ENCODE data around the gene ANKUB1.
"Not testable (repeated sequence)": the region's sequence is repeated elsewhere in the genome, so short reads cannot be mapped to it uniquely, and the experiment has no call there.

ANKUB1 gene, protein sequence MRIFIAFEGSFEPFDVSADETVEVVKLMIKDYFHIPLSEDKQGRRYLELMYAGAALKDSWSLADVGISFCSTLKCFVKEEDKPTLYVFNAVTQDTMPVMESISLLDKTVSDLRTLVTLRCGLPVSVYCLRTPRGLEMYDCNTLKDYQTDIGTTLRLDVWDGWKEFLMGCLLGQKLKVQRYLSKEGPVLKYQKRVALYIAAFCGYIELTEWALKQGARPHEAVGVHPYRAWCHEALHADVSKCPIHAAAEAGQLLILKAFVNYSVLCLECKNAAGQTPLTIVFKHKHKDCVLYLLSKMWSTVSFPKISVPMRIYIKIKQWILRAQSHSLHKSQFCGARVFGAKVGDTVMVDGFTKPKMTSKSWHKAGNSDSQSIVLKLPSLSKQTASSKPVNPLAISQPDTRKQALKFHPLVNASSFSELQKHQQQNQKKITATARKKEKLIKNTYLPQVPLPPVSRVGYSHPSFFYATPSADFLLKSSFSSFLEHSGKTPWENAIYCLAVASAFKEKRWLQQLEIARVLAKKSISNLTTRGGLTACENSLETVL

DNA sequence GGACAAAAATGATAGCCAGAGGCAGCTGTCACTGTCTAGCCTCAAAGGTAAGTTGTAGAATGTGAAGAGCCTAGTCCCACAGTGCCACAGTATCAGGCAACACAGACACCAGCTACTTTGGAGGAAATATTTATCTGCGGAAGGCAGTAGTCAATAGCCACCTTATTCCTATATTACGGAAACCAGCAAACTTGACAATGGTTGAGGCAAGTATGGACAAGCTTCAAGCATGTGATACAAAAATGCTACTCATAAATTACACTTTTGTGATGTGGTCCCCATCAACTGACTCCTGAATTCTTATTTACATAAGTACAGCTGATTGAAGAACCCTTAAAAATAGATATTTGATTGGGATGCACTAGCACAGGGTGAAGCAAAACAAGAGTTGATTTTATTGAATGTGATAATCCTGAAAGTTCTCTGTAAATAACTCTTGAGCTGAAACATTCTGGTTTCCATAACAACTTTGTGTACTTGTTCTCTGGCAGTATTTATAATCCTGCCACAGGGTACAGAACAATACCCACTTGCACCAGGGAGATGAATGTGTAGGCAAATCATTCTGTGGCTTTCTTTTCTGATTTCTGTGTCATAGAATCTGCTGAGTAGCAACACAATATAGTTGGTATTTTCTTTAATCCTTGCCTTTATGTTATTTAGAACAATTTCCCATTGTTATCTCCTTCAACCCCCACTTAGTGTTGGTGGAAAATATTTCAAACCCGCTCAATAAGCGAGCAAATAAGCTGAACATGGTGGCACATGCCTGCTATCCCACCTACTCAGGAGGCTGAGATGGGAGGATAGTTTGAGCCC, at the start of gene ANKUB1:
TSS of gene ANKUB1 (minus strand) at position 103 of the 819 bp plus-strand sequence. CDS start 188 bp downstream, outside the sequence.
- H3K4me3 ChIP-seq (replicated peaks in 1 of 2; ENCODE audit: low read depth in 2 of 2, low read length in 2 of 2): no peak within 1 kb of the TSS
- DNase-seq (ENCODE audit: low read depth in 2 of 2): no peak
- TF ChIP-seq, protein P1, sequence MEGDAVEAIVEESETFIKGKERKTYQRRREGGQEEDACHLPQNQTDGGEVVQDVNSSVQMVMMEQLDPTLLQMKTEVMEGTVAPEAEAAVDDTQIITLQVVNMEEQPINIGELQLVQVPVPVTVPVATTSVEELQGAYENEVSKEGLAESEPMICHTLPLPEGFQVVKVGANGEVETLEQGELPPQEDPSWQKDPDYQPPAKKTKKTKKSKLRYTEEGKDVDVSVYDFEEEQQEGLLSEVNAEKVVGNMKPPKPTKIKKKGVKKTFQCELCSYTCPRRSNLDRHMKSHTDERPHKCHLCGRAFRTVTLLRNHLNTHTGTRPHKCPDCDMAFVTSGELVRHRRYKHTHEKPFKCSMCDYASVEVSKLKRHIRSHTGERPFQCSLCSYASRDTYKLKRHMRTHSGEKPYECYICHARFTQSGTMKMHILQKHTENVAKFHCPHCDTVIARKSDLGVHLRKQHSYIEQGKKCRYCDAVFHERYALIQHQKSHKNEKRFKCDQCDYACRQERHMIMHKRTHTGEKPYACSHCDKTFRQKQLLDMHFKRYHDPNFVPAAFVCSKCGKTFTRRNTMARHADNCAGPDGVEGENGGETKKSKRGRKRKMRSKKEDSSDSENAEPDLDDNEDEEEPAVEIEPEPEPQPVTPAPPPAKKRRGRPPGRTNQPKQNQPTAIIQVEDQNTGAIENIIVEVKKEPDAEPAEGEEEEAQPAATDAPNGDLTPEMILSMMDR (IDR thresholded peaks at IDR 0.05; ENCODE audit: low read depth, low read length): no peak

DNA sequence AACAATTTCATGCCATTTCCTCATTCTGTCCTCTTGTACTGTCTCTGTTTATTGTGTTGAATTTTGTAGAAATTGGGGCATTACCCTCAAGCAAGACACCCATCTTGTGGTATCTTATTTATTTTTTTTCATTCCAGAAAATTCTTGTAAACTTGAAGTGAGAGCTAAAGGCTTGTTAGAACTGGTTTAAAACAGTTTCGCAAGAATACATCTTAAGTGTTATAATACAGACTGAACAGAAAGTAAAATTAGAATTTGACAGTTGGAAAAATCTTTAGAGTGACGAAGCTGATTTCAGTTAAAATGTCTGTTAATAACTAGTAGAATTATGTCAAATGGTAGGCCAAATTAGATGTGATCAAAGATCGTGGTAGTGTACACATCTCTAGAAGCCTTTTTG, 47.5 kb upstream of the ANKUB1 start:
- TF ChIP-seq, protein P1 (IDR thresholded peaks at IDR 0.05; ENCODE audit: low read depth, low read length): no peak
- DNase-seq (ENCODE audit: low read depth in 2 of 2): no peak
- H3K4me3 ChIP-seq (replicated peaks in 1 of 2; ENCODE audit: low read depth in 2 of 2, low read length in 2 of 2): no peak overlapping the region

DNA sequence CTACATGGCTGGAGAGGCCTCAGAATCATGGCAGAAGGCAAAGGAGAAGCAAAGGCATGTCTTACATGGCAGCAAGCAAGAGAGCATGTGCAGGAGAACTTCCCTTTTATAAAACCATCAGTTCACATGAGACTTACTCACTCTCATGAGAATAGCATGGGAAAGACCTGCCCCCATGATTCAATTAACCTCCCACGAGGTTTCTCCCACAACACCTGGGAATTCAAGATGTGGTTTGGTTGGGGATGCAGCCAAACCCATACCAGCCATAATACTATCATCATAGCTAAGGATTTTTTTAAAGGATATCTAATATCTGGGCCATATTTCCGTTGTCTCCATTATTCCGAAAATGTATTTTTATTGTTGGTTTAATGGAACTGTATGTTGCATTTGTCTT, 47.1 kb upstream of the ANKUB1 start:
- DNase-seq (ENCODE audit: low read depth in 2 of 2): peak in 1 of 2 donors; percentile 34
- H3K4me3 ChIP-seq (replicated peaks in 1 of 2; ENCODE audit: low read depth in 2 of 2, low read length in 2 of 2): not testable (repeated sequence)

DNA sequence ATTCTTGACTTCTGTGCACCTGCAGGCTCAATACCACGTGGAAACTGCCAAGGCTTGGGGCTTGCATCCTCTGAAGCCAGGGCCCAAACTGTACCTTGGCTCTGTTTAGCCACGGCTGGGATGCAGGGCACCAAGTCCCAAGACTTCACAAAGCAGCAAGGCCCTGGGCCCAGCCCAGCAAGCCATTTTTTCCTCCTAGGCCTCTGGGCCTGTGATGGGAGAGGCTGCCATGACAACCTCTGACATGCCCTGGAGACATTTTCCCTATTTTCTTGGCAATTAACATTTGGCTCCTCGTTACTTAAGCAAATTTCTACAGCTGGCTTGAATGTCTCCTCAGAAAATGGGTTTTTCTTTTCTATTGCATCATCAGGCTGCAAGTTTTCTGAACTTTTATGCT, 46.1 kb upstream of the ANKUB1 start:
- not testable (repeated sequence) for DNase-seq (ENCODE audit: low read depth in 2 of 2); H3K4me3 ChIP-seq (replicated peaks in 1 of 2; ENCODE audit: low read depth in 2 of 2, low read length in 2 of 2)

DNA sequence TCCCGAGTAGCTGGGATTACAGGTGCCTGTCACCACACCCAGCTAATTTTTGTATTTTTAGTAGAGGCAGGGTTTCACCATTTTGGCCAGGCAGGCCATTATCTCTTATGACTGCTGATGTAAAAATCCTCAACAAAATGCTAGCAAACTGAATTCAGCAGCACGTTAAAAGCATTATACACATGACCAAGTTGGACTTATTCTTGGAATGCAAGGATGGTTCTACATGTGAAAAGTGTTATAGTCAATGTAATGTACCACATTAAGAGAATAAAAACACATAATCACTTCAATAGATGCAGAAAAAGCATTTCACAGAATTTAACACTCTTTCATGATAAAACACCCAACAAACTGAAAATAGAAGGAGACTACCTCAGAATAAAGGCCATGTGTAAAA, 40.9 kb upstream of the ANKUB1 start:
- H3K4me3 ChIP-seq (replicated peaks in 1 of 2; ENCODE audit: low read depth in 2 of 2, low read length in 2 of 2): no peak overlapping the region
- TF ChIP-seq, protein P1 (IDR thresholded peaks at IDR 0.05; ENCODE audit: low read depth, low read length): no peak
- DNase-seq (ENCODE audit: low read depth in 2 of 2): no peak

DNA sequence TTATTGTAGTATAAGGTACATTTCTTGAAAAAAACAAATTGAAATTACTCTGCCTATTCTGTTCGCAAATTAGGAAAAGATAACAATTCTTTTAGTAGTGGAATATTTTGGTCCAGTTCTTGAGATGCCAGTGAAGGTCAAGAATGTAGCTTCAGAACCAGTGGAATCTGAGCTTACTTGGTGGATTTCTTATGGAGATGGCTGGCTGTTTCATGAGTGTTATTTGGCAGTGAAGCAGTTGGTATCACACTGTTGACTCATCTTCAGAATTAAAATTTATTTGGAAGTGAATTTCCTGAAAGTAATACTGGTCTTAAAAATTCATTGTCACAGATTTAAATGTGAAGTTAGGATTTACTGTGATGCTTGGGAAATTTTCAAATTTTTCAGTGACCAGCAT, 39.7 kb upstream of the ANKUB1 start:
- no peak overlapping the region for H3K4me3 ChIP-seq (replicated peaks in 1 of 2; ENCODE audit: low read depth in 2 of 2, low read length in 2 of 2)
- TF ChIP-seq, protein P1 (IDR thresholded peaks at IDR 0.05; ENCODE audit: low read depth, low read length): no peak
- peak; percentile 10 to 24 for DNase-seq (ENCODE audit: low read depth in 2 of 2)

DNA sequence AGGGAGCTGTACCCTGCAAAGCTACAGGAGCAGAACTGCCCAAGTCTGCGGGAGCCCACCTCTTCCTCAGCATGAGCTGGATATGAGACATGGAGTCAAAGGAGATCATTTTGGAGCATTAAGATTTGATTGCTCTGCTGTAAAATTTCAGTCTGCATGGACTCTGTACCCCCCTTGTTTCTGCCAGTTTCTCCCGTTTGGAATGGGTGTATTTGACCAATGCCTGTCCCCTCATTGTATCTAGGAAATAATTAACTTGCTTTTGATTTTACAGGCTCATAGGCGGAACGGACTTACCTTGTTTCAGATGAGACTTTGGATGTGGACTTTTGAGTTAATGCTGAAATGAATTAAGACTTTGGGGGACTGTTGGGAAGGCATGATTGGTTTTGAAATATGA, 39.0 kb upstream of the ANKUB1 start:
- H3K4me3 ChIP-seq (replicated peaks in 1 of 2; ENCODE audit: low read depth in 2 of 2, low read length in 2 of 2): no peak overlapping the region
- no peak for DNase-seq (ENCODE audit: low read depth in 2 of 2)
- TF ChIP-seq, protein P1 (IDR thresholded peaks at IDR 0.05; ENCODE audit: low read depth, low read length): no peak
